GM10248 (cell line): ENCODE results near the gene RAPGEFL1.
"Not testable (repeated sequence)": the region's sequence is repeated elsewhere in the genome, so short reads cannot be mapped to it uniquely, and the experiment has no call there.

Source experiments
- CTCF ChIA-PET: fragments of 300-600 bp; sonication (Branson Sonifier 250); formaldehyde crosslinking; extraction: SDS; loops from one replicate; lab custom pipeline; 2021; ENCODE audit warnings: antibody characterized with exemption; lab: Yijun Ruan, JAX
- POLR2A ChIA-PET: fragments of 350-650 bp; sonication (Branson Sonifier 250); formaldehyde crosslinking; extraction: SDS; loops from one replicate; lab custom pipeline; 2020; ENCODE audit warnings: antibody characterized with exemption; lab: Yijun Ruan, JAX
- DNase-seq: peaks from one replicate; pipeline ENCODE4 v3.0.0; 2012; ENCODE audit errors: extremely low spot score
- TF ChIP-seq, protein P1 (sequence below): IDR thresholded peaks from 2 replicates; pipeline ENCODE4 v1.5.1; 2012; ENCODE audit warnings: mild to moderate bottlenecking, low read depth; ENCODE audit errors: extremely low read depth, missing control alignments, control extremely low read depth

The RAPGEFL1 gene

GRCh38 chr17:40139566-40140058 lies 37.7 kb upstream of the RAPGEFL1 start:
- POLR2A ChIA-PET, result interaction anchor here (1.0 to 1.8 kb wide), 7 partner anchors 11 to 27 kb away, joined by 3 to 12 read pairs (median 6); partner anchors contain the start of gene MSL1
- no peak for DNase-seq
- CTCF ChIA-PET, result interaction anchor here (0.8 to 3.6 kb wide), 9 partner anchors 10 to 65 kb away, joined by 3 to 17 read pairs (median 4); no protein-coding TSS in a partner anchor
- TF ChIP-seq, protein P1, sequence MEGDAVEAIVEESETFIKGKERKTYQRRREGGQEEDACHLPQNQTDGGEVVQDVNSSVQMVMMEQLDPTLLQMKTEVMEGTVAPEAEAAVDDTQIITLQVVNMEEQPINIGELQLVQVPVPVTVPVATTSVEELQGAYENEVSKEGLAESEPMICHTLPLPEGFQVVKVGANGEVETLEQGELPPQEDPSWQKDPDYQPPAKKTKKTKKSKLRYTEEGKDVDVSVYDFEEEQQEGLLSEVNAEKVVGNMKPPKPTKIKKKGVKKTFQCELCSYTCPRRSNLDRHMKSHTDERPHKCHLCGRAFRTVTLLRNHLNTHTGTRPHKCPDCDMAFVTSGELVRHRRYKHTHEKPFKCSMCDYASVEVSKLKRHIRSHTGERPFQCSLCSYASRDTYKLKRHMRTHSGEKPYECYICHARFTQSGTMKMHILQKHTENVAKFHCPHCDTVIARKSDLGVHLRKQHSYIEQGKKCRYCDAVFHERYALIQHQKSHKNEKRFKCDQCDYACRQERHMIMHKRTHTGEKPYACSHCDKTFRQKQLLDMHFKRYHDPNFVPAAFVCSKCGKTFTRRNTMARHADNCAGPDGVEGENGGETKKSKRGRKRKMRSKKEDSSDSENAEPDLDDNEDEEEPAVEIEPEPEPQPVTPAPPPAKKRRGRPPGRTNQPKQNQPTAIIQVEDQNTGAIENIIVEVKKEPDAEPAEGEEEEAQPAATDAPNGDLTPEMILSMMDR, result no peak

GRCh38 chr17:40143166-40143565 lies 34.1 kb upstream of the RAPGEFL1 start:
- not testable (repeated sequence) for DNase-seq
- POLR2A ChIA-PET, result interaction anchor here (1.5 kb wide), 1 partner anchor 8 kb away, joined by 6 read pairs; no protein-coding TSS in a partner anchor
- CTCF ChIA-PET, result interaction anchor here (0.8 to 3.1 kb wide), 6 partner anchors 12 to 127 kb away, joined by 3 to 10 read pairs (median 4); no protein-coding TSS in a partner anchor

DNA sequence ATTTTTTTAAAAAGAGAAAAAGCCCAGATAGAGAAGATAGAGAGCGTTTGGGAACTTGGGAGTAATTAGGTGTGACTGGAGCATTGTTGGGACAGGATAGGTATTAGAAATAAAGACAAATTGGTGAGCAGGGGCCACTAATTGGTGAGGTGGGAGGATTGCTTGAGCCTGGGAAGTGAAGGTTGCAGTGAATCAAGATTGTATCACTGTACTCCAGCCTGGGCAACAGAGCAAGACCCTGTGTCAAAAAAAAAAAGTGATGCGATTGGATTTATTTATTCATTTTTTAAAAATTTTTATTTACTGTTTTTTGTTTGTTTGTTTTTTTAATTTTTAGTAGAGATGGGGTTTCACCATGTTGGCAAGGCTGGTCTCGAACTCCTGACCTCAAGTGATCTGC lies 31.8 kb upstream of the RAPGEFL1 start:
- CTCF ChIA-PET, result interaction anchor here (1.2 to 3.1 kb wide), 2 partner anchors 23 to 32 kb away, joined by 5 to 10 read pairs; no protein-coding TSS in a partner anchor

DNA sequence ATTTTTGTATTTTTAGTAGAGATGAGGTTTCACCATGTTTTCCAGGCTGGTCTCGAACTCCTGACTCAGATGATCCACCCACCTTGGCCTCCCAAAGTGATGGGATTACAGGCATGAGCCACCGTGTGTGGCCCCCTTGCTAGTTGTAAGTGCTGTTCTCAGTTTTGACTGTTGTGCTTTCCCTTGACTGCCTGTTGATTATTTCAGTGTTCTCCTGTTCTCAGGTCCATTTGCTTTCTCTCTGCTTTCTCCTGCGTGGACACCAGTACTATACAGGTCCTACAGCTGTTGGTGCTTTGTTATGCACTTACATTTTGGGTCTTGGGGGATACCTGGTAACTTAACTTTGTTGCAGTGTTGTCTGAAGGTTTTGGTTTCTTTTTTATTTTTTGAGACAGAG lies 28.7 kb upstream of the RAPGEFL1 start:
- DNase-seq, result no peak
- ChIA-PET POLR2A (interaction anchor here (0.6 to 0.7 kb wide), 2 partner anchors 80 to 218 kb away, joined by 8 to 12 read pairs; no protein-coding TSS in a partner anchor), CTCF (interaction anchor here (1.1 to 6.3 kb wide), 4 partner anchors 20 to 73 kb away, joined by 3 to 39 read pairs (median 12); partner anchors contain the start of gene MSL1)
- TF ChIP-seq, protein P1, result no peak

More for the DNA sequence above, 31.8 kb upstream of the RAPGEFL1 start:
- TF ChIP-seq, protein P1, result no peak
- POLR2A ChIA-PET, result no interaction called here
- DNase-seq, result no peak

DNA sequence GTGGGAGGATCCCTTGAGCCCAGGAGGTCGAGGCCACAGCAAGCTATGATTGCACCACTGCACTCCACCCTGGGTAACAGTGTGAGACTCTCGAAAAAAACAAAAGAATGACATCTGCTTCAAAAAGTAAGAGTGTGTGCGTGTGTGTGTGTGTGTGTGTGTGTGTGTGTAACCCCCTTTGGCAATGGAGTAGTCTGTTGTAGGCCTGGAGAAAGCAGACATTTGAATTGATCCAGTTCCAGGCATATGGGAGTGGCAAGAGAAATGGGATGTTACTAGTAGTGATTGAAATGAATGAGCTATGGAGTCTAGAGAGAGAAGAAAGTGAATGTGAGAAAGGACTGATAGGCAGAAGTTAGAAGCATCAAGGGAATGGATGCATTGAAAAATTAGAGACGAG lies 27.0 kb upstream of the RAPGEFL1 start:
- no peak for DNase-seq
- ChIA-PET CTCF (interaction anchor here (1.2 to 10.8 kb wide), 4 partner anchors 10 to 37 kb away, joined by 3 to 117 read pairs (median 28); partner anchors contain the start of gene CASC3), POLR2A (interaction anchor here (2.9 kb wide), 1 partner anchor 11 kb away, joined by 8 read pairs; the partner anchor contains the start of gene CASC3)
- TF ChIP-seq, protein P1, result no peak

- no peak for DNase-seq
- TF ChIP-seq, protein P1, result no peak
- ChIA-PET POLR2A (interaction anchor here (1.4 to 2.9 kb wide), 2 partner anchors 9 to 12 kb away, joined by 6 to 8 read pairs; partner anchors contain the start of gene CASC3), CTCF (interaction anchor here (6.3 to 10.8 kb wide), 2 partner anchors 17 to 39 kb away, joined by 39 to 117 read pairs; no protein-coding TSS in a partner anchor)
These were observed 25.8 kb upstream of the RAPGEFL1 start for GRCh38 chr17:40151414-40151963.
